Peyer's patch (tissue), 4 donors: ENCODE measurements around the gene RPS25.

Source experiments
- CTCF ChIP-seq, 6 experiments: fragments of 450-650 bp in 4 of 6; fragments of 200-600 bp in 2 of 6; sonication (generic) in 1 of 6; IDR thresholded peaks; one replicate each; pipeline ENCODE4 v1.5.1; 2017 to 2019; ENCODE audit warnings: antibody characterized with exemption in 6 of 6, mild to moderate bottlenecking in 3 of 6, moderate library complexity in 1 of 6
- POLR2A ChIP-seq, 2 donors: fragments of 450-650 bp; IDR thresholded peaks; one replicate each; pipeline ENCODE4 v1.5.1; 2017; ENCODE audit warnings: antibody characterized with exemption in 2 of 2, mild to moderate bottlenecking in 2 of 2, moderate library complexity in 2 of 2

GRCh38 chr11:119046489-119046888, 28.3 kb upstream of the RPS25 start:
- no peak for TF ChIP-seq CTCF (IDR thresholded peaks at IDR 0.05)
- TF ChIP-seq POLR2A (IDR thresholded peaks at IDR 0.05) = no peak
